ENCODE data around the gene PTRH2. TPM values are rescaled to one million over a fixed set of nuclear protein-coding genes. Genes with fewer than 3 reads are reported as not detected.

The PTRH2 gene
- total and polyA plus RNA-seq, 2 of the 8 experiments (the other 6 are each of a cell fraction or from before 2014, with no cell fraction given) = 39.4 to 43.2 TPM

DNA sequence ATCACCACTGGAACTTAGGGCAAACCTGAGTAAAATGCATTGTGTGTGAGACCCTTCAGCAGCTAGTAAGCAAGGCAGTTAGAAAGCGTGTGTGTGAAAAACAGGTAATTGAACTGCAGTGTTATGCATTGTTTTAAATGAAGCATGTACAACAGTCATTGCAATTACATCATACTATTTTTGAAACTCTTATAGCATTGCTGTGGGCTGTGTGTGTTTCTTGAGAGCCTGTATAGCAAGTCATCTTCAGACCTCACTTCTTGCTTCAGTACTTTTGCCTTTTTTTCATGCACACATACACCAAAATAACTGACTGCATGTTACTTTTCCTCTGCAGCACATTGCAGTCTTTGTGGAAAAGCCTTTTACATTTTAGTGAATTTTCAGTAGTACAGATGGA, 19.2 kb downstream of the PTRH2 start (continued):
- TF ChIP-seq, protein P1, sequence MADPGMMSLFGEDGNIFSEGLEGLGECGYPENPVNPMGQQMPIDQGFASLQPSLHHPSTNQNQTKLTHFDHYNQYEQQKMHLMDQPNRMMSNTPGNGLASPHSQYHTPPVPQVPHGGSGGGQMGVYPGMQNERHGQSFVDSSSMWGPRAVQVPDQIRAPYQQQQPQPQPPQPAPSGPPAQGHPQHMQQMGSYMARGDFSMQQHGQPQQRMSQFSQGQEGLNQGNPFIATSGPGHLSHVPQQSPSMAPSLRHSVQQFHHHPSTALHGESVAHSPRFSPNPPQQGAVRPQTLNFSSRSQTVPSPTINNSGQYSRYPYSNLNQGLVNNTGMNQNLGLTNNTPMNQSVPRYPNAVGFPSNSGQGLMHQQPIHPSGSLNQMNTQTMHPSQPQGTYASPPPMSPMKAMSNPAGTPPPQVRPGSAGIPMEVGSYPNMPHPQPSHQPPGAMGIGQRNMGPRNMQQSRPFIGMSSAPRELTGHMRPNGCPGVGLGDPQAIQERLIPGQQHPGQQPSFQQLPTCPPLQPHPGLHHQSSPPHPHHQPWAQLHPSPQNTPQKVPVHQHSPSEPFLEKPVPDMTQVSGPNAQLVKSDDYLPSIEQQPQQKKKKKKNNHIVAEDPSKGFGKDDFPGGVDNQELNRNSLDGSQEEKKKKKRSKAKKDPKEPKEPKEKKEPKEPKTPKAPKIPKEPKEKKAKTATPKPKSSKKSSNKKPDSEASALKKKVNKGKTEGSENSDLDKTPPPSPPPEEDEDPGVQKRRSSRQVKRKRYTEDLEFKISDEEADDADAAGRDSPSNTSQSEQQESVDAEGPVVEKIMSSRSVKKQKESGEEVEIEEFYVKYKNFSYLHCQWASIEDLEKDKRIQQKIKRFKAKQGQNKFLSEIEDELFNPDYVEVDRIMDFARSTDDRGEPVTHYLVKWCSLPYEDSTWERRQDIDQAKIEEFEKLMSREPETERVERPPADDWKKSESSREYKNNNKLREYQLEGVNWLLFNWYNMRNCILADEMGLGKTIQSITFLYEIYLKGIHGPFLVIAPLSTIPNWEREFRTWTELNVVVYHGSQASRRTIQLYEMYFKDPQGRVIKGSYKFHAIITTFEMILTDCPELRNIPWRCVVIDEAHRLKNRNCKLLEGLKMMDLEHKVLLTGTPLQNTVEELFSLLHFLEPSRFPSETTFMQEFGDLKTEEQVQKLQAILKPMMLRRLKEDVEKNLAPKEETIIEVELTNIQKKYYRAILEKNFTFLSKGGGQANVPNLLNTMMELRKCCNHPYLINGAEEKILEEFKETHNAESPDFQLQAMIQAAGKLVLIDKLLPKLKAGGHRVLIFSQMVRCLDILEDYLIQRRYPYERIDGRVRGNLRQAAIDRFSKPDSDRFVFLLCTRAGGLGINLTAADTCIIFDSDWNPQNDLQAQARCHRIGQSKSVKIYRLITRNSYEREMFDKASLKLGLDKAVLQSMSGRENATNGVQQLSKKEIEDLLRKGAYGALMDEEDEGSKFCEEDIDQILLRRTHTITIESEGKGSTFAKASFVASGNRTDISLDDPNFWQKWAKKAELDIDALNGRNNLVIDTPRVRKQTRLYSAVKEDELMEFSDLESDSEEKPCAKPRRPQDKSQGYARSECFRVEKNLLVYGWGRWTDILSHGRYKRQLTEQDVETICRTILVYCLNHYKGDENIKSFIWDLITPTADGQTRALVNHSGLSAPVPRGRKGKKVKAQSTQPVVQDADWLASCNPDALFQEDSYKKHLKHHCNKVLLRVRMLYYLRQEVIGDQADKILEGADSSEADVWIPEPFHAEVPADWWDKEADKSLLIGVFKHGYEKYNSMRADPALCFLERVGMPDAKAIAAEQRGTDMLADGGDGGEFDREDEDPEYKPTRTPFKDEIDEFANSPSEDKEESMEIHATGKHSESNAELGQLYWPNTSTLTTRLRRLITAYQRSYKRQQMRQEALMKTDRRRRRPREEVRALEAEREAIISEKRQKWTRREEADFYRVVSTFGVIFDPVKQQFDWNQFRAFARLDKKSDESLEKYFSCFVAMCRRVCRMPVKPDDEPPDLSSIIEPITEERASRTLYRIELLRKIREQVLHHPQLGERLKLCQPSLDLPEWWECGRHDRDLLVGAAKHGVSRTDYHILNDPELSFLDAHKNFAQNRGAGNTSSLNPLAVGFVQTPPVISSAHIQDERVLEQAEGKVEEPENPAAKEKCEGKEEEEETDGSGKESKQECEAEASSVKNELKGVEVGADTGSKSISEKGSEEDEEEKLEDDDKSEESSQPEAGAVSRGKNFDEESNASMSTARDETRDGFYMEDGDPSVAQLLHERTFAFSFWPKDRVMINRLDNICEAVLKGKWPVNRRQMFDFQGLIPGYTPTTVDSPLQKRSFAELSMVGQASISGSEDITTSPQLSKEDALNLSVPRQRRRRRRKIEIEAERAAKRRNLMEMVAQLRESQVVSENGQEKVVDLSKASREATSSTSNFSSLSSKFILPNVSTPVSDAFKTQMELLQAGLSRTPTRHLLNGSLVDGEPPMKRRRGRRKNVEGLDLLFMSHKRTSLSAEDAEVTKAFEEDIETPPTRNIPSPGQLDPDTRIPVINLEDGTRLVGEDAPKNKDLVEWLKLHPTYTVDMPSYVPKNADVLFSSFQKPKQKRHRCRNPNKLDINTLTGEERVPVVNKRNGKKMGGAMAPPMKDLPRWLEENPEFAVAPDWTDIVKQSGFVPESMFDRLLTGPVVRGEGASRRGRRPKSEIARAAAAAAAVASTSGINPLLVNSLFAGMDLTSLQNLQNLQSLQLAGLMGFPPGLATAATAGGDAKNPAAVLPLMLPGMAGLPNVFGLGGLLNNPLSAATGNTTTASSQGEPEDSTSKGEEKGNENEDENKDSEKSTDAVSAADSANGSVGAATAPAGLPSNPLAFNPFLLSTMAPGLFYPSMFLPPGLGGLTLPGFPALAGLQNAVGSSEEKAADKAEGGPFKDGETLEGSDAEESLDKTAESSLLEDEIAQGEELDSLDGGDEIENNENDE (IDR thresholded peaks at IDR 0.05; ENCODE audit: insufficient replicate concordance, low read length) = no peak
- TF ChIP-seq RAD21 (IDR thresholded peaks at IDR 0.05 in 1 of 2, conservative IDR thresholded peaks at IDR 0.05 in 1 of 2; ENCODE audit: low read depth in 2 of 2, low read length in 2 of 2) (no peak), KDM5A (IDR thresholded peaks at IDR 0.05; ENCODE audit: low read length) (no peak), SP4 (IDR thresholded peaks at IDR 0.05; ENCODE audit: low read length) (no peak), RFX5 (IDR thresholded peaks at IDR 0.05; ENCODE audit: borderline replicate concordance, low read depth, low read length) (no peak), YY1 (IDR thresholded peaks at IDR 0.05; ENCODE audit: low read depth, low read length) (no peak), EP300 (IDR thresholded peaks at IDR 0.05; ENCODE audit: borderline replicate concordance in 1 of 2, low read depth in 2 of 2, low read length in 2 of 2) (no peak), TEAD4 (IDR thresholded peaks at IDR 0.05; ENCODE audit: low read depth, low read length) (no peak)

Data from H1 (cell line).